Kidney (tissue), 14 donors: ENCODE data around the gene SEC24A. TPM values are rescaled to one million over a fixed set of nuclear protein-coding genes. Genes with fewer than 3 reads are reported as not detected.
"Not testable (repeated sequence)": the region's sequence is repeated elsewhere in the genome, so short reads cannot be mapped to it uniquely, and the experiment has no call there.

ENCODE experiments used
- DNase-seq, 5 donors: peaks; one replicate each; pipeline ENCODE4 v3.0.0-alpha.2; 2013 to 2020
- FAIRE-seq: peaks from 2 replicates; lab custom pipeline; 2012; peaks lifted over from hg19 to GRCh38; lab: Jason Lieb, UNC
- H3K27ac ChIP-seq, 2 donors: one replicate each; pipeline ENCODE4 v1.7.0; 2013; ENCODE audit warnings: low read depth in 2 of 2, low read length in 2 of 2, inconsistent platforms in 1 of 2
- H3K27me3 ChIP-seq: one replicate; pipeline ENCODE4 v1.7.1; 2013; ENCODE audit warnings: low read length, inconsistent platforms; ENCODE audit not compliant: control insufficient read depth, insufficient read depth
- H3K36me3 ChIP-seq, 3 donors: one replicate each; pipeline versions ENCODE4 v1.7.0 to v1.7.1; 2013; ENCODE audit warnings: low read length in 3 of 3, control low read depth in 1 of 3, inconsistent platforms in 1 of 3; ENCODE audit not compliant: insufficient read depth in 3 of 3, control insufficient read depth in 2 of 3
- H3K4me1 ChIP-seq, 3 donors: one replicate each; pipeline versions ENCODE4 v1.7.0 to v1.7.1; 2013; ENCODE audit warnings: low read length in 3 of 3, inconsistent platforms in 1 of 3, low read depth in 1 of 3; ENCODE audit not compliant: control insufficient read depth in 2 of 3, insufficient read depth in 2 of 3
- H3K4me3 ChIP-seq, 3 donors: one replicate each; pipeline versions ENCODE4 v1.7.0 to v1.8.1; 2013; ENCODE audit warnings: low read length in 3 of 3, control low read depth in 1 of 3, inconsistent platforms in 1 of 3
- H3K9ac ChIP-seq, 3 donors: one replicate each; pipeline versions ENCODE4 v1.7.0 to v1.7.1; 2013; ENCODE audit warnings: low read length in 3 of 3, control low read depth in 1 of 3, inconsistent platforms in 1 of 3
- H3K9me3 ChIP-seq, 3 donors: one replicate each; pipeline versions ENCODE4 v1.7.0 to v1.7.1; 2013; ENCODE audit warnings: low read length in 3 of 3, control low read depth in 1 of 3, inconsistent platforms in 1 of 3; ENCODE audit not compliant: control insufficient read depth in 2 of 3, insufficient read depth in 1 of 3
- intact Hi-C: fragments of 100-400 bp; cut with DNase I; formaldehyde crosslinking; loops from one replicate; pipeline ENCODE4 v1.11.1; 2022
- polyA plus RNA-seq: library from polyadenylated mRNA; stranded (reverse); fragments of 350-450 nt; fragmentation: Illumina TruSeq; extraction: RNeasy Lipid Tissue Mini Kit (QIAGEN cat#74804); gene quantifications from one replicate; pipeline ENCODE4 v1.2.3, GENCODE V29; 2014; ENCODE audit warnings: low read depth, low replicate concordance; ENCODE audit not compliant: insufficient read depth
- total RNA-seq: library from RNA; stranded (reverse); fragmentation: NEBNext Ultra II Directional; extraction: Animal tissue kit (Norgen Biotek cat#: 25700); gene quantifications from one replicate; pipeline ENCODE4 v1.2.1, GENCODE V29; 2021
- TF ChIP-seq, protein P1 (sequence below): IDR thresholded peaks from 3 replicates; pipeline ENCODE4 v1.5.1; 2012; ENCODE audit warnings: mild to moderate bottlenecking, moderate library complexity, borderline replicate concordance; ENCODE audit not compliant: insufficient read depth; ENCODE audit errors: extremely low read depth
- donor health status: control.
- donor health status: control.
- donor health status: control.
- donor health status: control.
- donor health status: control.
- donor health status: DM: yes; HTN: yes; CAD: no.
- donor health status: Normal renal cell carcinoma (clear cell type).

Gene SEC24A
- total and polyA plus RNA-seq, 2 donors from 2014 or later: 2.8 to 21.2 TPM

GRCh38 chr5:134649163-134649835, 714 bp downstream of the SEC24A start:
- intact Hi-C loops: no loop called here
- Histone ChIP-seq H3K36me3 (no peaks in the 10 kb centered on the region), H3K4me3 (peak overlapping the region; percentile 98 to 100 (median 99)), H3K4me1 (peaks cover 0 to 4% (median 4%) of the 10 kb centered on the region in 3 donors), H3K27ac (peak overlapping the region; percentile 97 to 98), H3K9me3 (no peaks in the 10 kb centered on the region), H3K27me3 (no peaks in the 10 kb centered on the region), H3K9ac (peak overlapping the region; percentile 50 to 100 (median 93))
- TF ChIP-seq, protein P1, sequence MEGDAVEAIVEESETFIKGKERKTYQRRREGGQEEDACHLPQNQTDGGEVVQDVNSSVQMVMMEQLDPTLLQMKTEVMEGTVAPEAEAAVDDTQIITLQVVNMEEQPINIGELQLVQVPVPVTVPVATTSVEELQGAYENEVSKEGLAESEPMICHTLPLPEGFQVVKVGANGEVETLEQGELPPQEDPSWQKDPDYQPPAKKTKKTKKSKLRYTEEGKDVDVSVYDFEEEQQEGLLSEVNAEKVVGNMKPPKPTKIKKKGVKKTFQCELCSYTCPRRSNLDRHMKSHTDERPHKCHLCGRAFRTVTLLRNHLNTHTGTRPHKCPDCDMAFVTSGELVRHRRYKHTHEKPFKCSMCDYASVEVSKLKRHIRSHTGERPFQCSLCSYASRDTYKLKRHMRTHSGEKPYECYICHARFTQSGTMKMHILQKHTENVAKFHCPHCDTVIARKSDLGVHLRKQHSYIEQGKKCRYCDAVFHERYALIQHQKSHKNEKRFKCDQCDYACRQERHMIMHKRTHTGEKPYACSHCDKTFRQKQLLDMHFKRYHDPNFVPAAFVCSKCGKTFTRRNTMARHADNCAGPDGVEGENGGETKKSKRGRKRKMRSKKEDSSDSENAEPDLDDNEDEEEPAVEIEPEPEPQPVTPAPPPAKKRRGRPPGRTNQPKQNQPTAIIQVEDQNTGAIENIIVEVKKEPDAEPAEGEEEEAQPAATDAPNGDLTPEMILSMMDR: no peak
- FAIRE-seq (no peak), DNase-seq (peak in 4 of 5 donors; percentile 7 to 85 (median 23))

DNA sequence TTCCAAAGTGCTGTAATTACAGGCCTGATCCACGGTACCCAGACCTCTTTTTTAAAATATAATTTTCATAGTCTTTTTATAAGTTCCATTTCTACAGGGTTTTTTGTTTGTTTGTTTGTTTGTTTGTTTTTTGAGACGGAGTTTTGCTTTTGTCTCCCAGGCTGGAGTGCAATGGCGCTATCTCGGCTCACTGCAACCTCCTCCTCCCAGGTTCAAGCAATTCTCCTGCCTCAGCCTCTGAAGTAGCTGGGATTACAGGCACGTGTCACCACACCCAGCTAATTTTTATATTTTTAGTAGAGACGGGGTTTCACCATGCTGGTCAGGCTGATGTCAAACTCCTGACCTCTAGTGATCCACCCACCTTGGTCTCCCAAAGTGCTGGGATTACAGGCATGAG, 2.1 kb downstream of the SEC24A start:
- H3K9ac ChIP-seq, intact Hi-C loops, H3K4me3 ChIP-seq, H3K27ac ChIP-seq, H3K27me3 ChIP-seq, H3K36me3 ChIP-seq, H3K9me3 ChIP-seq, FAIRE-seq, H3K4me1 ChIP-seq: not testable (repeated sequence)
- peak in 1 of 5 donors; percentile 4 for DNase-seq

DNA sequence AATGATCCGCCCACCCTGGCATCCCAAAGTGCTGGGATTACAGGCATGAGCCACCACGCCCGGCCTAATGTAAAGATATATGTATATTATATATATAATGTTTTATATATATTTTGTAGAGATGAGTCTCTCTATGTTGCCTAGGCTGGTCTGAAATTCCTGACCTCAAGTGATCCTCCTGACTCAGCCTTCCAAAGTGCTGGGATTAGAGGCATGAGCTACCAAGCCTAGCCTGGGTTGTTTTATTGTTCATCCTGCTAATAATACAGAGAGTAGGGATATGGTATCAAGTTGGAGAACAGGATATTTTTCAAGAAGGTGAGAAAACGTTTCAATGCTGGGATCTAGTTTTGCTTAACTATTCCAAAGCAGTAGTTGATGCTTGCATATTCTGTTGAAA, 2.9 kb downstream of the SEC24A start:
- DNase-seq (no peak), FAIRE-seq (no peak)
- Histone ChIP-seq H3K9ac (no peak overlapping the region), H3K27me3 (no peaks in the 10 kb centered on the region), H3K27ac (no peak overlapping the region), H3K4me1 (peaks cover 0 to 4% (median 4%) of the 10 kb centered on the region in 3 donors), H3K36me3 (no peaks in the 10 kb centered on the region), H3K9me3 (no peaks in the 10 kb centered on the region), H3K4me3 (no peak overlapping the region)
- TF ChIP-seq, protein P1: no peak
- intact Hi-C loops: no loop called here

DNA sequence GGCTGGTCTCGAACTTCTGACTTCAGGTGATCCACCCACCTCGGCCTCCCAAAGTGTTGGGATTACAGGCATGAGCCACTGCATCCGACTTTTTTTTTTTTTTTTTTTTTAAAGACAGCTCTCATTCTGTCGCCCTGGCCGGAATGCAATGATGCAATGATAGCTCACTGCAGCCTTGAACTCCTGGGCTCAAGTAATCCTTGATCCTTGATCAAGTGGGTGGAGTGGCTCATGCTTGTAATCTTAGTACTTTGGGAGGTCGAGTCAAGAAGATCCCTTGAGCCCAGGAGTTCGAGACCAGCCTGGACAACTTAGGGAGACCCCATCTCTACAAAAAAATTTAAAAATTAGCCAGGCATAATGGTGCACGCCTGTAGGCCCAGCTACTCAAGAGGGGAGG, 8.1 kb downstream of the SEC24A start:
- no peaks in the 10 kb centered on the region for H3K9me3 ChIP-seq
- TF ChIP-seq, protein P1: no peak
- H3K4me1 ChIP-seq: no peaks in the 10 kb centered on the region
- no peaks in the 10 kb centered on the region for H3K27me3 ChIP-seq
- DNase-seq (no peak), FAIRE-seq (no peak)
- no peak overlapping the region for H3K27ac ChIP-seq
- H3K9ac ChIP-seq: no peak overlapping the region
- intact Hi-C loops: no loop called here
- H3K36me3 ChIP-seq: peaks cover 0 to 5% (median 5%) of the 10 kb centered on the region in 3 donors
- no peak overlapping the region for H3K4me3 ChIP-seq
